ENCODE measurements around the gene LRSAM1.

LRSAM1 gene

GRCh38 chr9:127421057-127421456, 30.3 kb upstream of the LRSAM1 start:
- Mint-ChIP-seq H3K4me1 (ENCODE audit: low read depth) (peaks cover 22% of the 10 kb centered on the region), H3K27me3 (no peaks in the 10 kb centered on the region), H3K36me3 (peaks cover 2% of the 10 kb centered on the region), H3K27ac (no peak overlapping the region), H3K9me3 (ENCODE audit: low read depth) (no peaks in the 10 kb centered on the region), H3K4me3 (no peak overlapping the region)

- Mint-ChIP-seq H3K9me3 (ENCODE audit: low read depth) (no peaks in the 10 kb centered on the region), H3K27ac (no peak overlapping the region), H3K36me3 (peaks cover 7% of the 10 kb centered on the region), H3K4me3 (no peak overlapping the region), H3K4me1 (ENCODE audit: low read depth) (peaks cover 32% of the 10 kb centered on the region), H3K27me3 (no peaks in the 10 kb centered on the region)
These were observed 29.1 kb upstream of the LRSAM1 start for GRCh38 chr9:127422133-127422782.

GRCh38 chr9:127422787-127423186, 28.5 kb upstream of the LRSAM1 start:
- peak overlapping the region; percentile 98 for H3K4me3 Mint-ChIP-seq

GRCh38 chr9:127423476-127423933, 27.8 kb upstream of the LRSAM1 start:
- Mint-ChIP-seq H3K4me1 (ENCODE audit: low read depth) (peaks cover 44% of the 10 kb centered on the region), H3K27ac (peak overlapping the region; percentile 99), H3K9me3 (ENCODE audit: low read depth) (no peaks in the 10 kb centered on the region)

More at GRCh38 chr9:127422787-127423186, 28.5 kb upstream of the LRSAM1 start:
- Mint-ChIP-seq H3K4me1 (ENCODE audit: low read depth) (peaks cover 36% of the 10 kb centered on the region), H3K27me3 (no peaks in the 10 kb centered on the region), H3K27ac (no peak overlapping the region), H3K36me3 (peaks cover 8% of the 10 kb centered on the region), H3K9me3 (ENCODE audit: low read depth) (no peaks in the 10 kb centered on the region)

GRCh38 chr9:127423934-127424675, 27.2 kb upstream of the LRSAM1 start, which contains the start of gene ZNF79:
Gene ZNF79, plus strand, starts transcription at chr9:127424382. Its CDS starts 406 bp downstream, at chr9:127424788.
- peak within 1 kb of the TSS; percentile 99 for H3K27ac Mint-ChIP-seq
- H3K27me3 Mint-ChIP-seq, result no peaks in the 10 kb centered on the region
- H3K4me3 Mint-ChIP-seq, result peak within 1 kb of the TSS; percentile 98
- H3K9me3 Mint-ChIP-seq (ENCODE audit: low read depth), result no peaks in the 10 kb centered on the region
- peaks cover 9% of the 10 kb centered on the region for H3K36me3 Mint-ChIP-seq
- H3K4me1 Mint-ChIP-seq (ENCODE audit: low read depth), result peaks cover 45% of the 10 kb centered on the region

More at GRCh38 chr9:127423476-127423933, 27.8 kb upstream of the LRSAM1 start:
- peak overlapping the region; percentile 98 for H3K4me3 Mint-ChIP-seq
- H3K27me3 Mint-ChIP-seq, result no peaks in the 10 kb centered on the region
- peaks cover 9% of the 10 kb centered on the region for H3K36me3 Mint-ChIP-seq

GRCh38 chr9:127424676-127424999, 26.7 kb upstream of the LRSAM1 start:
- Mint-ChIP-seq H3K27ac (peak overlapping the region; percentile 99), H3K4me3 (peak overlapping the region; percentile 98), H3K27me3 (no peaks in the 10 kb centered on the region), H3K36me3 (peaks cover 9% of the 10 kb centered on the region), H3K9me3 (ENCODE audit: low read depth) (no peaks in the 10 kb centered on the region), H3K4me1 (ENCODE audit: low read depth) (peaks cover 44% of the 10 kb centered on the region)

- Mint-ChIP-seq H3K36me3 (peaks cover 20% of the 10 kb centered on the region), H3K27me3 (no peaks in the 10 kb centered on the region), H3K9me3 (ENCODE audit: low read depth) (no peaks in the 10 kb centered on the region), H3K27ac (peak overlapping the region; percentile 92), H3K4me1 (ENCODE audit: low read depth) (peaks cover 44% of the 10 kb centered on the region), H3K4me3 (peak overlapping the region; percentile 98)
These were observed 24.6 kb upstream of the LRSAM1 start for GRCh38 chr9:127426756-127427155.

- peaks cover 41% of the 10 kb centered on the region for H3K4me1 Mint-ChIP-seq (ENCODE audit: low read depth)
- H3K27me3 Mint-ChIP-seq, result no peaks in the 10 kb centered on the region
- peaks cover 23% of the 10 kb centered on the region for H3K36me3 Mint-ChIP-seq
- H3K4me3 Mint-ChIP-seq, result peak overlapping the region; percentile 58
- H3K27ac Mint-ChIP-seq, result peak overlapping the region; percentile 41
- H3K9me3 Mint-ChIP-seq (ENCODE audit: low read depth), result no peaks in the 10 kb centered on the region
These were observed 23.0 kb upstream of the LRSAM1 start for GRCh38 chr9:127428348-127428747.

GRCh38 chr9:127430415-127430814, 20.9 kb upstream of the LRSAM1 start:
- H3K27me3 Mint-ChIP-seq, result no peaks in the 10 kb centered on the region
- peaks cover 32% of the 10 kb centered on the region for H3K36me3 Mint-ChIP-seq
- peaks cover 33% of the 10 kb centered on the region for H3K4me1 Mint-ChIP-seq (ENCODE audit: low read depth)
- peak overlapping the region; percentile 8 for H3K27ac Mint-ChIP-seq
- H3K4me3 Mint-ChIP-seq, result no peak overlapping the region
- no peaks in the 10 kb centered on the region for H3K9me3 Mint-ChIP-seq (ENCODE audit: low read depth)

GRCh38 chr9:127437497-127438264, 13.6 kb upstream of the LRSAM1 start:
- peaks cover 20% of the 10 kb centered on the region for H3K36me3 Mint-ChIP-seq
- no peaks in the 10 kb centered on the region for H3K27me3 Mint-ChIP-seq
- H3K9me3 Mint-ChIP-seq (ENCODE audit: low read depth), result no peaks in the 10 kb centered on the region
- peak overlapping the region; percentile 50 for H3K27ac Mint-ChIP-seq
- peak overlapping the region; percentile 7 for H3K4me3 Mint-ChIP-seq
- H3K4me1 Mint-ChIP-seq (ENCODE audit: low read depth), result peaks cover 11% of the 10 kb centered on the region

GRCh38 chr9:127438394-127438793, 12.9 kb upstream of the LRSAM1 start:
- H3K27me3 Mint-ChIP-seq, result no peaks in the 10 kb centered on the region
- peaks cover 11% of the 10 kb centered on the region for H3K4me1 Mint-ChIP-seq (ENCODE audit: low read depth)
- no peak overlapping the region for H3K27ac Mint-ChIP-seq
- H3K36me3 Mint-ChIP-seq, result peaks cover 20% of the 10 kb centered on the region
- H3K9me3 Mint-ChIP-seq (ENCODE audit: low read depth), result no peaks in the 10 kb centered on the region
- no peak overlapping the region for H3K4me3 Mint-ChIP-seq

- Mint-ChIP-seq H3K27ac (peak overlapping the region; percentile 89), H3K36me3 (peaks cover 35% of the 10 kb centered on the region), H3K4me3 (no peak overlapping the region), H3K4me1 (ENCODE audit: low read depth) (peaks cover 29% of the 10 kb centered on the region), H3K27me3 (no peaks in the 10 kb centered on the region), H3K9me3 (ENCODE audit: low read depth) (no peaks in the 10 kb centered on the region)
These were observed 6.9 kb upstream of the LRSAM1 start for GRCh38 chr9:127444283-127444920.

- no peaks in the 10 kb centered on the region for H3K27me3 Mint-ChIP-seq
- no peaks in the 10 kb centered on the region for H3K9me3 Mint-ChIP-seq (ENCODE audit: low read depth)
- H3K4me1 Mint-ChIP-seq (ENCODE audit: low read depth), result peaks cover 35% of the 10 kb centered on the region
- no peak overlapping the region for H3K4me3 Mint-ChIP-seq
- H3K36me3 Mint-ChIP-seq, result peaks cover 40% of the 10 kb centered on the region
- H3K27ac Mint-ChIP-seq, result peak overlapping the region; percentile 89
These were observed 6.1 kb upstream of the LRSAM1 start for GRCh38 chr9:127444921-127445850.

Data from activated naive CD8-positive, alpha-beta T cell (primary cell).